GM12878 (cell line): ENCODE results near the gene RDH12. TPM values are rescaled to one million over a fixed set of nuclear protein-coding genes. Genes with fewer than 3 reads are reported as not detected.

Experiments used
- ATAC-seq: fragments of 200-7000 bp; cut with Tn5 transposase; 3 replicates; pipeline ENCODE4 v1.9.1; 2020; ENCODE audit warnings: mild to moderate bottlenecking, moderate library complexity
- BruUV-seq: library from RNA; stranded (reverse); fragments of 400-500 nt; replicated peaks from 2 replicates; lab custom pipeline; 2021; lab: Mats Ljungman, UMichigan
- CTCF ChIA-PET: fragments of 300-600 bp; sonication (Branson Sonifier 250); formaldehyde crosslinking; extraction: SDS; loops from one replicate; lab custom pipeline; 2021; ENCODE audit warnings: inconsistent platforms; lab: Yijun Ruan, JAX
- POLR2A ChIA-PET: fragments of 350-600 bp; formaldehyde crosslinking; extraction: SDS; loops from one replicate; lab custom pipeline; 2021; ENCODE audit warnings: inconsistent platforms; lab: Charles Lee
- RAD21 ChIA-PET: fragments of 300-600 bp; sonication (Branson Sonifier 250); formaldehyde crosslinking; loops from one replicate; lab custom pipeline; 2023; ENCODE audit warnings: antibody characterized with exemption; ENCODE audit not compliant: unreplicated experiment; lab: Charles Lee
- SMC1A ChIA-PET: fragments of 300-600 bp; sonication (Branson Sonifier 250); formaldehyde crosslinking; loops from one replicate; lab custom pipeline; 2023; ENCODE audit not compliant: unreplicated experiment, uncharacterized antibody; lab: Charles Lee
- DNase-seq: peaks from one replicate; pipeline ENCODE4 v3.0.0-alpha.2; 2011; ENCODE audit warnings: low read depth, low spot score
- FAIRE-seq: peaks from 3 replicates; lab custom pipeline; 2011; peaks lifted over from hg19 to GRCh38; lab: Jason Lieb, UNC
- H2AFZ ChIP-seq: 2 replicates; pipeline ENCODE4 v1.6.0; 2011; ENCODE audit warnings: low read depth, low read length, control low read depth; ENCODE audit not compliant: control insufficient read depth
- H3K27ac ChIP-seq: 2 replicates; pipeline ENCODE4 v1.5.1; 2011; ENCODE audit warnings: control low read depth; ENCODE audit not compliant: control insufficient read depth, insufficient read depth
- H3K27me3 ChIP-seq, 2 experiments: replicated peaks in 1 of 2; 2 replicates each; pipeline versions ENCODE4 v1.6.0 to v1.6.1; 2011; ENCODE audit warnings: low read length in 1 of 2; ENCODE audit not compliant: control insufficient read depth in 2 of 2, insufficient read depth in 2 of 2
- H3K36me3 ChIP-seq, 2 experiments: 2 replicates each; pipeline ENCODE4 v1.5.1; 2011; ENCODE audit warnings: low read length in 1 of 2; ENCODE audit not compliant: control insufficient read depth in 2 of 2, insufficient read depth in 2 of 2
- H3K4me1 ChIP-seq: 2 replicates; pipeline ENCODE4 v1.6.1; 2011; ENCODE audit warnings: mild to moderate bottlenecking, low read length, moderate library complexity, mixed read lengths; ENCODE audit not compliant: control insufficient read depth, insufficient read depth
- H3K4me2 ChIP-seq: 2 replicates; pipeline ENCODE4 v1.6.0; 2011; ENCODE audit warnings: control low read depth; ENCODE audit not compliant: control insufficient read depth, insufficient read depth
- H3K4me3 ChIP-seq: fragments of 200-600 bp; sonication (generic); 2 replicates; pipeline ENCODE4 v1.5.1; 2016
- H3K79me2 ChIP-seq: 2 replicates; pipeline ENCODE4 v1.6.0; 2011; ENCODE audit warnings: low read length; ENCODE audit not compliant: control insufficient read depth, insufficient read depth
- H3K9ac ChIP-seq: 2 replicates; pipeline ENCODE4 v1.8.0; 2011; ENCODE audit warnings: low read length, control low read depth, mixed read lengths; ENCODE audit not compliant: control insufficient read depth, insufficient read depth
- H3K9me3 ChIP-seq: replicated peaks from 3 replicates; pipeline ENCODE4 v1.5.1; 2011; ENCODE audit warnings: mild to moderate bottlenecking, low read length; ENCODE audit not compliant: control insufficient read depth, insufficient read depth
- H4K20me1 ChIP-seq: 2 replicates; pipeline ENCODE4 v1.6.0; 2011; ENCODE audit not compliant: control insufficient read depth, insufficient read depth
- BACH1 ChIP-seq: fragments of 450-650 bp; IDR thresholded peaks from 2 replicates; pipeline ENCODE4 v1.6.1; 2017; ENCODE audit warnings: mild to moderate bottlenecking, borderline replicate concordance
- IKZF1 ChIP-seq: fragments of 450-650 bp; conservative IDR thresholded peaks from 2 replicates; pipeline ENCODE4 v1.6.1; 2017; ENCODE audit warnings: antibody characterized with exemption, mild to moderate bottlenecking
- IKZF2 ChIP-seq, 2 experiments: fragments of 450-650 bp; IDR thresholded peaks; 2 replicates each; pipeline ENCODE4 v1.6.1; 2017; ENCODE audit warnings: mild to moderate bottlenecking in 2 of 2, moderate library complexity in 2 of 2
- MEF2A ChIP-seq: IDR thresholded peaks from 2 replicates; pipeline ENCODE4 v1.6.1; 2011; ENCODE audit warnings: low read depth, mild to moderate bottlenecking, low read length, moderate library complexity; ENCODE audit not compliant: insufficient read depth
- MTA3 ChIP-seq: IDR thresholded peaks from 2 replicates; pipeline ENCODE4 v1.6.1; 2012; ENCODE audit warnings: low read length, inconsistent platforms, borderline replicate concordance
- SIN3A ChIP-seq: IDR thresholded peaks from 2 replicates; pipeline ENCODE4 v1.6.1; 2012; ENCODE audit warnings: low read depth, low read length, improper control_type of control experiment
- SREBF2 ChIP-seq: IDR thresholded peaks from 2 replicates; pipeline ENCODE4 v1.6.1; 2012; ENCODE audit warnings: mild to moderate bottlenecking, low read length
- ZSCAN29 ChIP-seq: fragments of 450-650 bp; IDR thresholded peaks from 2 replicates; pipeline ENCODE4 v1.6.1; 2017; ENCODE audit warnings: mild to moderate bottlenecking, moderate library complexity
- ZZZ3 ChIP-seq: IDR thresholded peaks from 2 replicates; pipeline ENCODE4 v1.6.1; 2011; ENCODE audit warnings: low read depth; ENCODE audit not compliant: control insufficient read depth, insufficient read length
- WGBS: methylation state at CpG from one replicate; pipeline ENCODE4 v1.1.6; 2016; ENCODE audit warnings: low lambda C conversion rate; ENCODE audit not compliant: insufficient replicate concordance, insufficient coverage; ENCODE audit errors: missing lambda C conversion rate; 5-methylcytosine and 5-hydroxymethylcytosine counted together
- in situ Hi-C: fragments of 300-500 bp; cut with MboI; formaldehyde crosslinking; loops from 9 replicates; pipeline ENCODE4 v1.14.3; 2018; ENCODE audit warnings: mixed read lengths
- intact Hi-C: fragments of 100-400 bp; cut with micrococcal nuclease; formaldehyde crosslinking; loops from one replicate; pipeline ENCODE4 v1.14.2; 2022; ENCODE audit not compliant: unreplicated experiment
- polyA plus RNA-seq, 11 experiments: library from polyadenylated mRNA; depleted of rRNA in 4 of 11; unstranded in 6 of 11; stranded (reverse) in 5 of 11; fragments of >200 nt; fragmentation: Nextera tagmentation in 4 of 11; fragmentation: Illumina TruSeq in 1 of 11; extraction: Ambion mirVana in 4 of 11; extraction: Trizol in 1 of 11; gene quantifications; 1 replicate in 1 of 11; 2 replicates in 10 of 11; pipeline versions ENCODE4 v1.2.1 to v1.2.3, GENCODE V29; 2011 to 2016; ENCODE audit warnings: inconsistent platforms in 2 of 11, missing spikeins in 2 of 11, low read depth in 1 of 11
- total RNA-seq, 4 experiments: library from RNA; depleted of rRNA in 3 of 4; stranded (reverse); fragments of >200 nt in 3 of 4; fragmentation: Illumina TruSeq in 1 of 4; extraction: Trizol in 1 of 4; gene quantifications; 2 replicates each; pipeline versions ENCODE4 v1.2.1 to v1.2.3, GENCODE V29; 2013 to 2021
- TF ChIP-seq, protein P1 (sequence below): fragments of 450-650 bp; IDR thresholded peaks from 2 replicates; pipeline ENCODE4 v1.6.1; 2017; ENCODE audit warnings: borderline replicate concordance
- TF ChIP-seq, protein P2 (sequence below): fragments of 450-650 bp; IDR thresholded peaks from 2 replicates; pipeline ENCODE4 v1.6.1; 2017; ENCODE audit warnings: antibody characterized with exemption, mild to moderate bottlenecking, moderate library complexity
- TF ChIP-seq, protein P3 (sequence below): IDR thresholded peaks from 2 replicates; pipeline ENCODE4 v1.6.1; 2012; ENCODE audit warnings: low read length, inconsistent platforms
- TF ChIP-seq, protein P4 (sequence below): fragments of 450-650 bp; IDR thresholded peaks from 2 replicates; pipeline ENCODE4 v1.6.1; 2016; ENCODE audit warnings: mild to moderate bottlenecking

The RDH12 gene
- total and polyA plus RNA-seq, 10 of the 15 experiments (the other 5 are each of a cell fraction or from before 2014, with no cell fraction given) = not detected

DNA sequence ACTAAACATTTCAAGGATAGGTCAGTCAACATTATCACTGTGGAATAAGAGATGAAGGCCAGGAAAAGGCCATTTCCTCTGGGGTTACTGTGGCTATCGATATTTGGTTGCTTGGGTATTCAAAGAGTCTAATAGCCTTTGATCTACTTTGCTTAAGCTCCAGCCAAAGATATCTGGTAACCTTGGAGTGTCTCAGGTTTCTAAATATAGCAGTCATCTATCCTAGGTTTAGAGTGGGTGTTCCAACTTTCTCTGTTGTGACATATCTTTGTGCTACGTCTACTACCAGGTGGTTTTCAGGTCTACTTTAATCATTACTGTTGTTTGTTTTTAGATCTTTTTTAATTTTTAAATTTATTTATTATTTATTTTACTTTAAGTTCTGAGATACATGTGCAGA is 42.4 kb downstream of the RDH12 start:
- SMC1A ChIA-PET = no interaction called here
- H3K9me3 ChIP-seq = no peaks in the 10 kb centered on the region
- DNase-seq = no peak
- no peaks in the 10 kb centered on the region for H3K27me3 ChIP-seq
- no peaks in the 10 kb centered on the region for H3K79me2 ChIP-seq
- intact Hi-C loops = no loop called here
- no TSS peak for BruUV-seq
- H3K4me2 ChIP-seq = no peak overlapping the region
- 94% methylated on average over 2 of the region's 2 CpGs for WGBS
- H3K9ac ChIP-seq = no peak overlapping the region
- peaks cover 3% of the 10 kb centered on the region; the same call in 1 of the 2 replicates for H3K4me1 ChIP-seq
- TF ChIP-seq MTA3 (no peak), BACH1 (no peak), SIN3A (no peak), ZZZ3 (no peak), ZSCAN29 (no peak), IKZF2 (IDR thresholded peaks at IDR 0.05) (no peak), SREBF2 (no peak), IKZF1 (no peak), MEF2A (no peak)
- TF ChIP-seq, protein P1, sequence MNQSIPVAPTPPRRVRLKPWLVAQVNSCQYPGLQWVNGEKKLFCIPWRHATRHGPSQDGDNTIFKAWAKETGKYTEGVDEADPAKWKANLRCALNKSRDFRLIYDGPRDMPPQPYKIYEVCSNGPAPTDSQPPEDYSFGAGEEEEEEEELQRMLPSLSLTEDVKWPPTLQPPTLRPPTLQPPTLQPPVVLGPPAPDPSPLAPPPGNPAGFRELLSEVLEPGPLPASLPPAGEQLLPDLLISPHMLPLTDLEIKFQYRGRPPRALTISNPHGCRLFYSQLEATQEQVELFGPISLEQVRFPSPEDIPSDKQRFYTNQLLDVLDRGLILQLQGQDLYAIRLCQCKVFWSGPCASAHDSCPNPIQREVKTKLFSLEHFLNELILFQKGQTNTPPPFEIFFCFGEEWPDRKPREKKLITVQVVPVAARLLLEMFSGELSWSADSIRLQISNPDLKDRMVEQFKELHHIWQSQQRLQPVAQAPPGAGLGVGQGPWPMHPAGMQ = no peak
- TF ChIP-seq, protein P2, sequence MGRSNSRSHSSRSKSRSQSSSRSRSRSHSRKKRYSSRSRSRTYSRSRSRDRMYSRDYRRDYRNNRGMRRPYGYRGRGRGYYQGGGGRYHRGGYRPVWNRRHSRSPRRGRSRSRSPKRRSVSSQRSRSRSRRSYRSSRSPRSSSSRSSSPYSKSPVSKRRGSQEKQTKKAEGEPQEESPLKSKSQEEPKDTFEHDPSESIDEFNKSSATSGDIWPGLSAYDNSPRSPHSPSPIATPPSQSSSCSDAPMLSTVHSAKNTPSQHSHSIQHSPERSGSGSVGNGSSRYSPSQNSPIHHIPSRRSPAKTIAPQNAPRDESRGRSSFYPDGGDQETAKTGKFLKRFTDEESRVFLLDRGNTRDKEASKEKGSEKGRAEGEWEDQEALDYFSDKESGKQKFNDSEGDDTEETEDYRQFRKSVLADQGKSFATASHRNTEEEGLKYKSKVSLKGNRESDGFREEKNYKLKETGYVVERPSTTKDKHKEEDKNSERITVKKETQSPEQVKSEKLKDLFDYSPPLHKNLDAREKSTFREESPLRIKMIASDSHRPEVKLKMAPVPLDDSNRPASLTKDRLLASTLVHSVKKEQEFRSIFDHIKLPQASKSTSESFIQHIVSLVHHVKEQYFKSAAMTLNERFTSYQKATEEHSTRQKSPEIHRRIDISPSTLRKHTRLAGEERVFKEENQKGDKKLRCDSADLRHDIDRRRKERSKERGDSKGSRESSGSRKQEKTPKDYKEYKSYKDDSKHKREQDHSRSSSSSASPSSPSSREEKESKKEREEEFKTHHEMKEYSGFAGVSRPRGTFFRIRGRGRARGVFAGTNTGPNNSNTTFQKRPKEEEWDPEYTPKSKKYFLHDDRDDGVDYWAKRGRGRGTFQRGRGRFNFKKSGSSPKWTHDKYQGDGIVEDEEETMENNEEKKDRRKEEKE = no peak
- TF ChIP-seq, protein P3, sequence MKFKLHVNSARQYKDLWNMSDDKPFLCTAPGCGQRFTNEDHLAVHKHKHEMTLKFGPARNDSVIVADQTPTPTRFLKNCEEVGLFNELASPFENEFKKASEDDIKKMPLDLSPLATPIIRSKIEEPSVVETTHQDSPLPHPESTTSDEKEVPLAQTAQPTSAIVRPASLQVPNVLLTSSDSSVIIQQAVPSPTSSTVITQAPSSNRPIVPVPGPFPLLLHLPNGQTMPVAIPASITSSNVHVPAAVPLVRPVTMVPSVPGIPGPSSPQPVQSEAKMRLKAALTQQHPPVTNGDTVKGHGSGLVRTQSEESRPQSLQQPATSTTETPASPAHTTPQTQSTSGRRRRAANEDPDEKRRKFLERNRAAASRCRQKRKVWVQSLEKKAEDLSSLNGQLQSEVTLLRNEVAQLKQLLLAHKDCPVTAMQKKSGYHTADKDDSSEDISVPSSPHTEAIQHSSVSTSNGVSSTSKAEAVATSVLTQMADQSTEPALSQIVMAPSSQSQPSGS = no peak
- TF ChIP-seq, protein P4, sequence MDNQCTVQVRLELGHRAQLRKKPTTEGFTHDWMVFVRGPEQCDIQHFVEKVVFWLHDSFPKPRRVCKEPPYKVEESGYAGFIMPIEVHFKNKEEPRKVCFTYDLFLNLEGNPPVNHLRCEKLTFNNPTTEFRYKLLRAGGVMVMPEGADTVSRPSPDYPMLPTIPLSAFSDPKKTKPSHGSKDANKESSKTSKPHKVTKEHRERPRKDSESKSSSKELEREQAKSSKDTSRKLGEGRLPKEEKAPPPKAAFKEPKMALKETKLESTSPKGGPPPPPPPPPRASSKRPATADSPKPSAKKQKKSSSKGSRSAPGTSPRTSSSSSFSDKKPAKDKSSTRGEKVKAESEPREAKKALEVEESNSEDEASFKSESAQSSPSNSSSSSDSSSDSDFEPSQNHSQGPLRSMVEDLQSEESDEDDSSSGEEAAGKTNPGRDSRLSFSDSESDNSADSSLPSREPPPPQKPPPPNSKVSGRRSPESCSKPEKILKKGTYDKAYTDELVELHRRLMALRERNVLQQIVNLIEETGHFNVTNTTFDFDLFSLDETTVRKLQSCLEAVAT = no peak
- H3K27ac ChIP-seq = no peak overlapping the region
- in situ Hi-C loops = no loop called here
- POLR2A ChIA-PET = no interaction called here
- ATAC-seq = no peak
- CTCF ChIA-PET = no interaction called here
- H3K4me3 ChIP-seq = no peak overlapping the region
- H2AFZ ChIP-seq = no peak overlapping the region
- peaks cover 1 to 5% of the 10 kb centered on the region in 2 experiments; a peak in 2 of 4 replicates for H3K36me3 ChIP-seq
- RAD21 ChIA-PET = no interaction called here
- H4K20me1 ChIP-seq = no peaks in the 10 kb centered on the region
- FAIRE-seq = no peak
